HEK293 (cell line): ENCODE results near the gene LTK.

Source experiments
- CTCF ChIA-PET: fragments of 350-600 bp; formaldehyde crosslinking; extraction: SDS; loops from one replicate; lab custom pipeline; 2021; ENCODE audit warnings: antibody characterized with exemption; lab: Yijun Ruan, JAX
- POLR2A ChIA-PET: fragments of 300-600 bp; formaldehyde crosslinking; extraction: SDS; loops from one replicate; lab custom pipeline; 2020; ENCODE audit warnings: antibody characterized with exemption, inconsistent platforms; lab: Yijun Ruan, JAX
- H3K27ac ChIP-seq: fragments of 200-500 bp; sonication (Bioruptor generic); 2 replicates; pipeline ENCODE4 v1.5.1; 2014; ENCODE audit warnings: low read depth, low read length, control low read depth, inconsistent platforms; ENCODE audit errors: extremely low read depth
- H3K36me3 ChIP-seq, 2 experiments: fragments of 200-500 bp in 1 of 2; sonication (Bioruptor generic) in 1 of 2; 1 replicate in 1 of 2; 2 replicates in 1 of 2; pipeline ENCODE4 v1.5.1; 2014 to 2017; ENCODE audit warnings: inconsistent platforms in 2 of 2, low read length in 2 of 2; ENCODE audit not compliant: control insufficient read depth in 2 of 2, insufficient read depth in 1 of 2
- H3K4me1 ChIP-seq: fragments of 200-500 bp; sonication (Bioruptor generic); 2 replicates; pipeline ENCODE4 v1.5.1; 2014; ENCODE audit warnings: mild to moderate bottlenecking, low read length, inconsistent platforms; ENCODE audit not compliant: control insufficient read depth, insufficient read depth
- H3K4me3 ChIP-seq: 2 replicates; pipeline ENCODE4 v1.5.1; 2011; ENCODE audit warnings: low read depth, mild to moderate bottlenecking, control low read depth, low read length, moderate library complexity
- H3K9me3 ChIP-seq: fragments of 200-500 bp; sonication (Bioruptor generic); 2 replicates; pipeline ENCODE4 v1.5.1; 2014; ENCODE audit warnings: low read depth, low read length, inconsistent platforms; ENCODE audit not compliant: control insufficient read depth, insufficient read depth
- BCL11B ChIP-seq: fragments of 450-650 bp; formaldehyde crosslinking; IDR thresholded peaks from 2 replicates; pipeline ENCODE4 v1.5.1; 2016; ENCODE audit warnings: low read depth, missing biosample characterization, missing genetic modification characterization
- GLI2 ChIP-seq: fragments of 450-650 bp; formaldehyde crosslinking; IDR thresholded peaks from 2 replicates; pipeline ENCODE4; 2017; ENCODE audit warnings: missing biosample characterization, missing genetic modification characterization, low read depth, borderline replicate concordance
- KLF16 ChIP-seq: fragments of 450-650 bp; formaldehyde crosslinking; IDR thresholded peaks from 2 replicates; pipeline ENCODE4 v1.5.1; 2017; ENCODE audit warnings: missing biosample characterization, missing genetic modification characterization
- SCRT2 ChIP-seq: fragments of 450-650 bp; formaldehyde crosslinking; IDR thresholded peaks from 2 replicates; pipeline ENCODE4 v1.5.1; 2016; ENCODE audit warnings: missing biosample characterization, missing genetic modification characterization
- ZBTB10 ChIP-seq: fragments of 450-650 bp; formaldehyde crosslinking; IDR thresholded peaks from 2 replicates; pipeline ENCODE4 v1.5.1; 2016; ENCODE audit warnings: missing biosample characterization, missing genetic modification characterization
- ZBTB17 ChIP-seq: fragments of 450-650 bp; formaldehyde crosslinking; IDR thresholded peaks from 2 replicates; pipeline ENCODE4 v1.5.1; 2016; ENCODE audit warnings: missing biosample characterization, missing genetic modification characterization
- ZBTB48 ChIP-seq: fragments of 450-650 bp; formaldehyde crosslinking; IDR thresholded peaks from 2 replicates; pipeline ENCODE4 v1.5.1; 2016; ENCODE audit warnings: missing biosample characterization, missing genetic modification characterization
- ZBTB7A ChIP-seq: fragments of 450-650 bp; formaldehyde crosslinking; IDR thresholded peaks from 2 replicates; pipeline ENCODE4 v1.5.1; 2016; ENCODE audit warnings: low read depth, missing biosample characterization, missing genetic modification characterization
- ZNF16 ChIP-seq: fragments of 450-650 bp; formaldehyde crosslinking; IDR thresholded peaks from 2 replicates; pipeline ENCODE4 v1.5.1; 2016; ENCODE audit warnings: low read depth, missing biosample characterization, missing genetic modification characterization
- ZNF175 ChIP-seq: fragments of 450-650 bp; formaldehyde crosslinking; IDR thresholded peaks from 2 replicates; pipeline ENCODE4 v1.5.1; 2016; ENCODE audit warnings: missing biosample characterization, missing genetic modification characterization
- ZNF311 ChIP-seq: fragments of 450-650 bp; formaldehyde crosslinking; IDR thresholded peaks from 2 replicates; pipeline ENCODE4 v1.5.1; 2017; ENCODE audit warnings: missing biosample characterization, missing genetic modification characterization, borderline replicate concordance
- ZNF335 ChIP-seq: fragments of 450-650 bp; formaldehyde crosslinking; conservative IDR thresholded peaks from 2 replicates; pipeline ENCODE4 v1.5.1; 2016; ENCODE audit warnings: missing biosample characterization, missing genetic modification characterization
- ZNF37A ChIP-seq: fragments of 450-650 bp; IDR thresholded peaks from 2 replicates; pipeline ENCODE4 v1.5.1; 2018; ENCODE audit warnings: missing biosample characterization, missing genetic modification characterization
- ZNF404 ChIP-seq: fragments of 450-650 bp; formaldehyde crosslinking; IDR thresholded peaks from 2 replicates; pipeline ENCODE4 v1.5.1; 2017; ENCODE audit warnings: missing biosample characterization, missing genetic modification characterization
- ZNF416 ChIP-seq: fragments of 450-650 bp; formaldehyde crosslinking; IDR thresholded peaks from 2 replicates; pipeline ENCODE4 v1.5.1; 2016; ENCODE audit warnings: missing biosample characterization, missing genetic modification characterization
- ZNF433 ChIP-seq: fragments of 450-650 bp; formaldehyde crosslinking; IDR thresholded peaks from 2 replicates; pipeline ENCODE4 v1.5.1; 2016; ENCODE audit warnings: missing biosample characterization, missing genetic modification characterization, low read depth
- ZNF510 ChIP-seq: fragments of 450-650 bp; formaldehyde crosslinking; IDR thresholded peaks from 2 replicates; pipeline ENCODE4 v1.5.1; 2018; ENCODE audit warnings: mild to moderate bottlenecking, missing genetic modification characterization, missing biosample characterization; ENCODE audit not compliant: insufficient replicate concordance
- ZNF529 ChIP-seq: fragments of 450-650 bp; formaldehyde crosslinking; IDR thresholded peaks from 2 replicates; pipeline ENCODE4 v1.5.1; 2017; ENCODE audit warnings: missing genetic modification characterization, missing biosample characterization; ENCODE audit not compliant: insufficient replicate concordance
- ZNF621 ChIP-seq: fragments of 450-650 bp; formaldehyde crosslinking; IDR thresholded peaks from 2 replicates; pipeline ENCODE4 v1.5.1; 2017; ENCODE audit warnings: missing biosample characterization, missing genetic modification characterization
- ZNF626 ChIP-seq: fragments of 450-650 bp; sonication (Bioruptor Pico); formaldehyde crosslinking; IDR thresholded peaks from 2 replicates; pipeline ENCODE4 v1.5.1; 2018; ENCODE audit warnings: missing biosample characterization, missing genetic modification characterization, inconsistent platforms
- ZNF664 ChIP-seq: fragments of 450-650 bp; formaldehyde crosslinking; IDR thresholded peaks from 2 replicates; pipeline ENCODE4 v1.5.1; 2016; ENCODE audit warnings: missing biosample characterization, missing genetic modification characterization
- ZNF677 ChIP-seq: fragments of 450-650 bp; IDR thresholded peaks from 2 replicates; pipeline ENCODE4 v1.5.0; 2018; ENCODE audit warnings: missing biosample characterization, mild to moderate bottlenecking, missing genetic modification characterization, moderate library complexity
- ZNF707 ChIP-seq: fragments of 450-650 bp; formaldehyde crosslinking; IDR thresholded peaks from 2 replicates; pipeline ENCODE4 v1.5.1; 2016; ENCODE audit warnings: missing biosample characterization, missing genetic modification characterization
- ZNF747 ChIP-seq: fragments of 450-650 bp; formaldehyde crosslinking; IDR thresholded peaks from 2 replicates; pipeline ENCODE4 v1.5.1; 2016; ENCODE audit warnings: missing biosample characterization, missing genetic modification characterization
- ZSCAN16 ChIP-seq: fragments of 450-650 bp; formaldehyde crosslinking; IDR thresholded peaks from 2 replicates; pipeline ENCODE4 v1.5.1; 2016; ENCODE audit warnings: missing biosample characterization, missing genetic modification characterization
- ZXDB ChIP-seq: fragments of 450-650 bp; formaldehyde crosslinking; IDR thresholded peaks from 2 replicates; pipeline ENCODE4 v1.5.1; 2016; ENCODE audit warnings: missing biosample characterization, missing genetic modification characterization
- TF ChIP-seq, protein P1 (sequence below): fragments of 450-650 bp; formaldehyde crosslinking; IDR thresholded peaks from 2 replicates; pipeline ENCODE4 v1.5.0; 2017; ENCODE audit warnings: missing biosample characterization, missing genetic modification characterization, borderline replicate concordance
- TF ChIP-seq, protein P2 (sequence below): fragments of 450-650 bp; formaldehyde crosslinking; optimal IDR thresholded peaks from 2 replicates; pipeline ENCODE3; 2016; ENCODE audit warnings: missing biosample characterization, mild to moderate bottlenecking, missing genetic modification characterization
- TF ChIP-seq, protein P3 (sequence below): sonication (generic); formaldehyde crosslinking; IDR thresholded peaks from 2 replicates; pipeline ENCODE4 v1.8.1; 2022; ENCODE audit warnings: mild to moderate bottlenecking, moderate library complexity, missing genetic modification reagents

LTK gene

DNA sequence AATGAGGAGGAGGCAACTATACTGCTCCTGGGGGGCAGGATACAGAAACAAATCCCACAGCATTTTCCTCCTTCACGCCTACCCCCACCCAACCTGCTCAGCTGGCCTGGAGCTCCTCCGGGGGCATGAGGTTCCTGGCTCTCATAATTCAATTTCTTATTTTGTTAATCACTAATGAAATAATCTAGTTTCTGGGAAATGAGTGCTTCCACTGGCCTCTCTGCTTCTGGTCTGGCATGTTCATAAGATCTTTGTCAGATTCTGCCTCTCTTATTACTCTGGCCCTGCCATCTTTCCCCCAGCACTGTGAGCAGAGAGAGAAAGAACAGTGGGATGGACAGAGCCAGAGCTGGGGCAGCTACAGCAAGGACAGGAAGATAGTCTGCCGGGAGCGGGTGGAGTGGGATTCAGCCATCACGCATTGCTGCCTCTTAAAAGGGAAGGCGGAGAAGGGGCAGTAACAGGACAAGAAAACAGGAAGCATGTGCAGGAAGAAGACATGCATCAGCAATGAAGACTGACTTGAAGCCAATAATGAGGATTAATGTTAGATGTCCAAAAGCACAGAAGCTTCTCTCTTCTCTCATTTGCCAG lies 16.8 kb upstream of the LTK start:
- Histone ChIP-seq H3K27ac (no peak overlapping the region), H3K36me3 (peaks cover 8 to 75% of the 10 kb centered on the region in 2 experiments; a peak in 2 of 3 replicates), H3K4me3 (no peak overlapping the region)
- POLR2A ChIA-PET, result interaction anchor here (1.1 kb wide), 1 partner anchor 11 kb away, joined by 3 read pairs; no protein-coding TSS in a partner anchor
- CTCF ChIA-PET, result no interaction called here
- TF ChIP-seq ZNF433, result no peak
- TF ChIP-seq, protein P1, sequence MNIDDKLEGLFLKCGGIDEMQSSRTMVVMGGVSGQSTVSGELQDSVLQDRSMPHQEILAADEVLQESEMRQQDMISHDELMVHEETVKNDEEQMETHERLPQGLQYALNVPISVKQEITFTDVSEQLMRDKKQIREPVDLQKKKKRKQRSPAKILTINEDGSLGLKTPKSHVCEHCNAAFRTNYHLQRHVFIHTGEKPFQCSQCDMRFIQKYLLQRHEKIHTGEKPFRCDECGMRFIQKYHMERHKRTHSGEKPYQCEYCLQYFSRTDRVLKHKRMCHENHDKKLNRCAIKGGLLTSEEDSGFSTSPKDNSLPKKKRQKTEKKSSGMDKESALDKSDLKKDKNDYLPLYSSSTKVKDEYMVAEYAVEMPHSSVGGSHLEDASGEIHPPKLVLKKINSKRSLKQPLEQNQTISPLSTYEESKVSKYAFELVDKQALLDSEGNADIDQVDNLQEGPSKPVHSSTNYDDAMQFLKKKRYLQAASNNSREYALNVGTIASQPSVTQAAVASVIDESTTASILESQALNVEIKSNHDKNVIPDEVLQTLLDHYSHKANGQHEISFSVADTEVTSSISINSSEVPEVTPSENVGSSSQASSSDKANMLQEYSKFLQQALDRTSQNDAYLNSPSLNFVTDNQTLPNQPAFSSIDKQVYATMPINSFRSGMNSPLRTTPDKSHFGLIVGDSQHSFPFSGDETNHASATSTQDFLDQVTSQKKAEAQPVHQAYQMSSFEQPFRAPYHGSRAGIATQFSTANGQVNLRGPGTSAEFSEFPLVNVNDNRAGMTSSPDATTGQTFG (tag by site-specific recombination), result no peak
- TF ChIP-seq ZNF621 (tag by site-specific recombination), result no peak
- TF ChIP-seq ZNF626, result no peak
- TF ChIP-seq ZBTB17 (tag by site-specific recombination), result no peak
- TF ChIP-seq ZNF510 (tag by site-specific recombination), result no peak
- TF ChIP-seq SCRT2, result no peak
- TF ChIP-seq ZNF664 (tag by site-specific recombination), result no peak
- TF ChIP-seq, protein P2, sequence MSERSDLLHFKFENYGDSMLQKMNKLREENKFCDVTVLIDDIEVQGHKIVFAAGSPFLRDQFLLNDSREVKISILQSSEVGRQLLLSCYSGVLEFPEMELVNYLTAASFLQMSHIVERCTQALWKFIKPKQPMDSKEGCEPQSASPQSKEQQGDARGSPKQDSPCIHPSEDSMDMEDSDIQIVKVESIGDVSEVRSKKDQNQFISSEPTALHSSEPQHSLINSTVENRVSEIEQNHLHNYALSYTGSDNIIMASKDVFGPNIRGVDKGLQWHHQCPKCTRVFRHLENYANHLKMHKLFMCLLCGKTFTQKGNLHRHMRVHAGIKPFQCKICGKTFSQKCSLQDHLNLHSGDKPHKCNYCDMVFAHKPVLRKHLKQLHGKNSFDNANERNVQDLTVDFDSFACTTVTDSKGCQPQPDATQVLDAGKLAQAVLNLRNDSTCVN, result no peak
- no peak for TF ChIP-seq KLF16 (tag by site-specific recombination)
- no peak for TF ChIP-seq ZBTB7A (tag by site-specific recombination)
- no peak for TF ChIP-seq ZNF335 (tag by site-specific recombination)
- TF ChIP-seq ZNF677 (tag by site-specific recombination), result no peak
- TF ChIP-seq BCL11B (tag by site-specific recombination), result no peak
- TF ChIP-seq ZNF404, result no peak
- TF ChIP-seq ZNF529 (tag by site-specific recombination), result no peak
- TF ChIP-seq, protein P3, sequence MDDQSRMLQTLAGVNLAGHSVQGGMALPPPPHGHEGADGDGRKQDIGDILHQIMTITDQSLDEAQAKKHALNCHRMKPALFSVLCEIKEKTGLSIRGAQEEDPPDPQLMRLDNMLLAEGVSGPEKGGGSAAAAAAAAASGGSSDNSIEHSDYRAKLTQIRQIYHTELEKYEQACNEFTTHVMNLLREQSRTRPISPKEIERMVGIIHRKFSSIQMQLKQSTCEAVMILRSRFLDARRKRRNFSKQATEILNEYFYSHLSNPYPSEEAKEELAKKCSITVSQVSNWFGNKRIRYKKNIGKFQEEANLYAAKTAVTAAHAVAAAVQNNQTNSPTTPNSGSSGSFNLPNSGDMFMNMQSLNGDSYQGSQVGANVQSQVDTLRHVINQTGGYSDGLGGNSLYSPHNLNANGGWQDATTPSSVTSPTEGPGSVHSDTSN, result no peak
- TF ChIP-seq GLI2 (tag by site-specific recombination), result no peak
- no peak for TF ChIP-seq ZNF37A
- TF ChIP-seq, all 188 proteins: peak for 0
- Histone ChIP-seq H3K4me1 (no peaks in the 10 kb centered on the region), H3K9me3 (no peaks in the 10 kb centered on the region)

DNA sequence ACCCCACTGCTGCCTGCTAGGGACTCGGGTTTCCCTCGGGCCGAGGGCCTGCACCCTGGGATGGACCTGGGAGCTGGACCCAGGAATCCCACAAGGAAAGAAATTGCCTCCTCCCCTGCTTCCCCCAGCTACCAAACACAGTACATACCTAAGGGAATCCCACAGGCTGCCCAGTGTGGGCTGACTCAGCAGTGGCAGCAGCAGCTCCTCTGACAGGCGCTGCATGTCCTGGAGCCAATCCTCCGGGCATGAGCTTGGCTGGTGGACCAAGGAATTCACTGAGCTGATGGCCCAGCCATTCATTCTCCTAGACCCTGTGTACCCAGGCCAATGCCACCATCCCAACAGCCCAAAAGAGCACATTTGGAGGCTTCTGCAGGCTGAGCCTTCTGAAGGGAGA lies 9.5 kb upstream of the LTK start:
- H3K4me3 ChIP-seq, result no peak overlapping the region
- no peaks in the 10 kb centered on the region for H3K4me1 ChIP-seq
- H3K36me3 ChIP-seq, result peaks cover 0 to 53% of the 10 kb centered on the region in 2 experiments; a peak in 2 of 3 replicates
- H3K27ac ChIP-seq, result no peak overlapping the region
- CTCF ChIA-PET, result no interaction called here
- POLR2A ChIA-PET, result no interaction called here
- no peaks in the 10 kb centered on the region for H3K9me3 ChIP-seq
- TF ChIP-seq ZNF416 (no peak), ZSCAN16 (no peak), BCL11B (tag by site-specific recombination) (no peak), ZBTB10 (no peak), ZNF747 (tag by site-specific recombination) (no peak), ZBTB48 (no peak), ZNF175 (tag by site-specific recombination) (no peak), ZNF16 (no peak), ZNF311 (no peak), ZXDB (tag by site-specific recombination) (no peak), ZNF707 (tag by site-specific recombination) (no peak)
